Activated naive CD4-positive, alpha-beta T cell treated with Interleukin-2 at 50 U/mL for 16 hours (primary cell): ENCODE results near the gene EVI5.
"Not testable (repeated sequence)": the region's sequence is repeated elsewhere in the genome, so short reads cannot be mapped to it uniquely, and the experiment has no call there.

Experiments used
- DNase-seq: peaks from one replicate; pipeline ENCODE4 v3.0.0-alpha.2; 2020

The EVI5 gene

GRCh38 chr1:92679980-92680379 is 104.9 kb downstream of the EVI5 start:
- DNase-seq = no peak

- no peak for DNase-seq
Measured at GRCh38 chr1:92663775-92664174, 121.1 kb downstream of the EVI5 start.

- DNase-seq = no peak
Measured at GRCh38 chr1:92662048-92662447, 122.9 kb downstream of the EVI5 start.

GRCh38 chr1:92657701-92658100 is 127.2 kb downstream of the EVI5 start:
- no peak for DNase-seq

GRCh38 chr1:92655197-92655801 is 129.6 kb downstream of the EVI5 start:
- DNase-seq = no peak

GRCh38 chr1:92653605-92654381 is 131.1 kb downstream of the EVI5 start:
- DNase-seq = no peak

GRCh38 chr1:92640686-92641085 is 144.2 kb downstream of the EVI5 start:
- not testable (repeated sequence) for DNase-seq

GRCh38 chr1:92638498-92638897 is 146.4 kb downstream of the EVI5 start:
- DNase-seq = no peak

- not testable (repeated sequence) for DNase-seq
Measured at GRCh38 chr1:92635203-92635602, 149.7 kb downstream of the EVI5 start.

GRCh38 chr1:92623187-92623778 is 161.6 kb downstream of the EVI5 start:
- no peak for DNase-seq

- DNase-seq = no peak
Measured at GRCh38 chr1:92619466-92620189, 165.3 kb downstream of the EVI5 start.

GRCh38 chr1:92601044-92601443 is 183.9 kb downstream of the EVI5 start:
- DNase-seq = no peak

- DNase-seq = no peak
Measured at GRCh38 chr1:92599184-92599583, 185.7 kb downstream of the EVI5 start.

- DNase-seq = not testable (repeated sequence)
Measured at GRCh38 chr1:92589361-92589760, 195.5 kb downstream of the EVI5 start.

- DNase-seq = peak; percentile 34
Measured at GRCh38 chr1:92587445-92587844, 197.5 kb downstream of the EVI5 start.

- no peak for DNase-seq
Measured at GRCh38 chr1:92585831-92586230, 199.1 kb downstream of the EVI5 start.

- DNase-seq = peak; percentile 7
Measured at GRCh38 chr1:92584810-92585209, 200.1 kb downstream of the EVI5 start.

GRCh38 chr1:92583821-92584760 is 200.8 kb downstream of the EVI5 start:
- DNase-seq = no peak

GRCh38 chr1:92577261-92577895 is 207.5 kb downstream of the EVI5 start:
- DNase-seq = peak; percentile 6

GRCh38 chr1:92575123-92575522 is 209.8 kb downstream of the EVI5 start:
- no peak for DNase-seq

- DNase-seq = no peak
Measured at GRCh38 chr1:92572520-92572919, 212.4 kb downstream of the EVI5 start.

GRCh38 chr1:92571578-92571977 is 213.3 kb downstream of the EVI5 start:
- no peak for DNase-seq
